Upper lobe of left lung (tissue), 4 donors: Measurements from ENCODE around the gene CD6.

Experiments
- CTCF ChIP-seq, 6 experiments: fragments of 450-650 bp in 4 of 6; fragments of 200-600 bp in 2 of 6; sonication (generic) in 2 of 6; IDR thresholded peaks; one replicate each; pipeline ENCODE4 v1.5.1; 2016 to 2019; ENCODE audit warnings: antibody characterized with exemption in 6 of 6
- EP300 ChIP-seq, 4 donors: sonication (generic); formaldehyde crosslinking; IDR thresholded peaks; one replicate each; pipeline ENCODE4 v1.5.1; 2017; ENCODE audit warnings: antibody characterized with exemption in 4 of 4, control low read depth in 2 of 4
- POLR2A ChIP-seq, 4 donors: fragments of 450-650 bp; IDR thresholded peaks; one replicate each; pipeline ENCODE4 v1.5.1; 2016 to 2017; ENCODE audit warnings: antibody characterized with exemption in 4 of 4, mild to moderate bottlenecking in 2 of 4
- POLR2AphosphoS5 ChIP-seq, 2 donors: sonication (generic); formaldehyde crosslinking; IDR thresholded peaks; one replicate each; pipeline ENCODE4 v1.5.1; 2017; ENCODE audit warnings: antibody characterized with exemption in 2 of 2

- TF ChIP-seq CTCF (IDR thresholded peaks at IDR 0.05): no peak
- no peak for TF ChIP-seq EP300 (IDR thresholded peaks at IDR 0.05)
- TF ChIP-seq POLR2A (IDR thresholded peaks at IDR 0.05): peak in 1 of 4 donors; percentile 23
- peak in 1 of 2 donors; percentile 57 for TF ChIP-seq POLR2AphosphoS5 (IDR thresholded peaks at IDR 0.05)
These were observed 47.2 kb upstream of the CD6 start, which contains the start of gene TMEM132A for GRCh38 chr11:60924110-60924905.
